G401 (cell line): ENCODE data around the gene LPAR1. TPM values are rescaled to one million over a fixed set of nuclear protein-coding genes. Genes with fewer than 3 reads are reported as not detected.
"Not testable (repeated sequence)": the region's sequence is repeated elsewhere in the genome, so short reads cannot be mapped to it uniquely, and the experiment has no call there.

ENCODE experiments used
- DNase-seq: peaks from one replicate; pipeline ENCODE4 v3.0.0-alpha.2; 2015; ENCODE audit warnings: low spot score
- in situ Hi-C: cut with HindIII; loops from 2 replicates; pipeline ENCODE4 v1.10.0; 2016; ENCODE audit warnings: low sequenced_read_pairs, mixed read lengths
- total RNA-seq: library from RNA; depleted of rRNA; stranded (reverse); fragments of >200 nt; shearing (Covaris generic); gene quantifications from 2 replicates; pipeline ENCODE4 v1.2.3, GENCODE V29; 2014

Gene LPAR1
- total RNA-seq, 1 experiment from 2014 or later: not detected

DNA sequence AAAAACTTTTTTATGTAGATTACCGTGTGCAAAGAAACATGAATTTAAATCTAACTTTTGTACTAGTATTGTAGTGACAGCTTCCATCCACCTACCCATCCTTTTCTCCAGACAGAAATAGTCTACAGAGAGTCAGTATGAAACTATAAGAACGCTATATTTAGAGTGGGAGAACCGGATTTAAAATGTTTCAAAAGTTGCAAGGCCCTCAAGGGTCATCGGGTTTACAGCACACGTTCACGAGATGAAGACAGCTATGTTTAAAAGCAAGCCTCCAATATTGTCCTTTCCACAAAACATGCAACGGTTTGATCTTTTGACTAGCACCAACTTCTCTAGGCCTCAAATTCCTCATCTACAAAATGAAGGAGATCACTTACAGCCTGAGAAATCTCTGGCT, 139.9 kb downstream of the LPAR1 start:
- in situ Hi-C loops: no loop called here
- no peak for DNase-seq

DNA sequence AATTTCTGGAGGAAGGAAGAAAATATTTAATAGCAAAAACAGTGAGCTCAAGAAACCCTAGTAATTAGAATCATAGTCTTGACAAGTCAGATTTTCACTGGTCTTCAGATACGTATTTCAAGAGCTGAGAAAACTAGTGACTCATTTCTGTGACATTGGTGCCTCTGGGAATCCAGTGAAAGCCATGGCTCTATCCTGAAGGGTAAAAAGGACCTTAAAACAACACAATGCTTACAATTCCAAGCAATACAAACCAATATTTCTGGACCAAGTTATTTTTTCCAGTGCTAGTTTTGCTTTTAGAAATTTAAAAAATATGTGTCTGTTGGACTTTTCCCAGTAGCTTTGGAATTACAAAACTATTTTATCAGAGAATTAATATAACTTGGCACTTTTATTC, 140.3 kb downstream of the LPAR1 start:
- DNase-seq: no peak
- in situ Hi-C loops: no loop called here

DNA sequence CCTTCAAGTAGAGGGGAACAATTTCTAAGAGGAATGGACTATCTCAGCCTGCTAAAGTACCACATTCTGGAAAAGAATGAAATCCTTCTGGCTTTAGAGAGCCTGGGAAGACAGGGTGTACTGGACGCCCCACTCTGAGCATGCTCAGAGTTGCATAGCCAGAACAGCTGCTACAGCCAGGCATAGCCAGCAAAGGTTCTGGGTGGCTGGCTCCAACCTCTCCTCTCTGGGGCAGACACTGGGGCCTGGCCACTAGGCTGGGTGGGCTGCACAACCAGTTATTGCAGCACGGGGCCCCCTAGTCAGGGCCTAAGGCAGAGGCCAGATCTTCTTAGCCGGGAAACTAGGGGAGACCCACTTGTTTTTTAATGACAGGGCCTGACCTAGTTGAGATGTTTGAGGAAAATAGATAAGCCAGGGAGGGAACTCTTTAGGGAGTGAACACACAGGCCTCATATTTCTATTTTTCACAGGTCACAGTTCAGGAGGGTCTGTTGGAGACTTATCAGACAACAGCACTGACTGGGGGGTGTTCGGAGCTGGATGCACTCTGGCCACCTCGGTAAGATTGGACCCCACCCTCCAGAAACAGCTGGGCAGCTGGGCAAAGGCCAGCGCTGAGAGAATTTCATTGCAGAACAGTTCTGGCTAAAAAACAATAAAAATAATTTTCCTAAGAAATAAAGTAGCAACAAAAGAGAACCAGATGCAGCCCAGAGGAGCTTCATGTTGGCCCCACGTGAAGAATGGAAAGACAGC, 142.9 kb downstream of the LPAR1 start:
- in situ Hi-C loops: no loop called here

DNA sequence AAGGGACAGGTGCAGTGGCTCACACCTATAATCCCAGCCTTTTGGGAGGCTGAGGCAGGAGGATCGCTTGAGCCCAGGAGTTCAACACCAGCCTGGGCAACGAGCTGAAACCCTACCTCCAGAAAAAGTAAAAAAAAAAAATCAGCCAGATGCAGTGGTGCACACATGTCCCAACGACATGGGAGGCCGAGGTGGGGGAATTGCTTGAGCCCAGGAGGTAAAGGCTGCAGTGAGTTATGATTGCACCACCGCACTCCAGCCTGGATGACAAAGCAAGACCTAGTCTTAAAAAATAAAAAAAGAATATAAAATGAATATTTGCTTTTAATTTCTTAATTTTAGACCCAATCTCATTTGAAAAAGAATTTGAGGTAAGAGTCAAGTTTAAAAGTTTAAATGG, 143.5 kb downstream of the LPAR1 start:
- no peak for DNase-seq
- in situ Hi-C loops: no loop called here

More for the DNA sequence above, 142.9 kb downstream of the LPAR1 start:
- no peak for DNase-seq

DNA sequence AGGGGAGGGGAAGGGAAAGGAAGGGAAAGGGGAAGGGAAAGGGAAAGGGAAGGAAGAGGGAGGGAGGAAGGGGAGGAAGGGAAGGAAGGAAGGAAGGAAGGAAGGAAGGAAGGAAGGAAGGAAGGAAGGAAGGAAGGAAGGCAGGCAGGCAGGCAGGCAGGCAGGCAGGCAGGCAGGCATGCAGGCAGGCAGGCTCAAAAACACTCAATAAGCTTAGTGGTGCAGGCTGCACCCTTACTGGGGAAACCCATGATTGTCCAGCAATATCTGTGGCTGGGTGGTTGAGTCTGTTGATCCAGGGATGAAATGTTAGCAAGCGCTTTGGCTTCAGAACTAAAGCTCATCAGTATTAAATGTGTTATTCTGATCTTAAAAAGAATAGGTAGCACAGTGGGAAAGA, 145.6 kb downstream of the LPAR1 start:
- in situ Hi-C loops: no loop called here

DNA sequence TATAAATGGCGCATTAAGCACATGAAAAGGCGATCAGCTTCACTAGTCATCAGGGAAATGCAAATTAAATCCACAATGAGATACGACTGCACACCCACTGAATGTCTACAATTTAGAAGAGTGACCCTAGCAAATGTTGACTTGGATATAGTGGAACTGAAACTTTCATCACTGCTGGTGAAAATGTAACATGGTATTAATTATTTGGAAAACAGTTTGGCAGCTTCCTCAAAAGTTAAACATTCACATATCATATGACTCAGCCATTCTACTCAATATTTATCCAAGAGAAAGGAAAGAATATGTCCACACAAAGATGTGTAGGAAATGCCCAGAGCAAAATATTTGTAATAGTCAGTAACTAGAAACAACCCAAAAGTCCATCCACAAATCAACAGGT, 146.5 kb downstream of the LPAR1 start:
- in situ Hi-C loops: no loop called here

More for the DNA sequence above, 145.6 kb downstream of the LPAR1 start:
- no peak for DNase-seq

DNA sequence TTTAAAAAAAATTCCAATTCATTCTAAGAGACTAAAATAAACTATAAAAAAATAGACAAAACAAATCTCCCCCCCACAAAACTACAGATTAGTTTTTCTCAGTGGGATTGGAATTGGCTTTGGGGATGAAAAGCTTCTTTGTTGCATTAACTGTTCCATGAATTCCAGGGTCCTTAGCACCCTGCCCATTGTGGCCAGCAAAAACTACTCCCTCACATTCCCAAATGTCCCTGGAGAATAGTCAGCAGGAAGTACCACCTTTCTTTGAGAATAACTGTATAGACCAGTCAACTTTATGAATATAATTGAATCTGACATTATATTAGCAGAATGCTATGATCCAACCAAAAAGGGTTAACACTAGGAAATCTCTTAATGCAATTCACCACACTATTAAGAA, 147.9 kb downstream of the LPAR1 start:
- no peak for DNase-seq
- in situ Hi-C loops: no loop called here

More for the DNA sequence above, 146.5 kb downstream of the LPAR1 start:
- DNase-seq: no peak

DNA sequence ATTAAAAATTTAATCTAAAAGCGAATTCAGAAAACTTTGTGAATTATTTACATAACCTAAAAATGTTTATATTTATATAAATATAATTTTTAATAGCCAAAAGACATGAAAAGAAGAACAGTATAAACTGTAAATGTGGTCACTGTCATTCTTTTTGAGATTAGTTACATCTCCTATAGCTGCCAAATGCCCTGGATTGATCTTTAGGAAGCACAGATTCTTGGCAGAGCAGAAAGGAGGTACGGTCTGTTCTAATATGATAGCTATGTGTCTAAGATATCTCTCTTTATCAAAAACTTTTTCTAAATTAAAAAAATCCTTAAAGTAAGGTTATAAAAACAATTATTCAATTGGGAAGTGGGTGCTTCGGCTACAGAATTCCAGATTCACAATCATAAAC, 151.0 kb downstream of the LPAR1 start:
- in situ Hi-C loops: no loop called here
- DNase-seq: no peak

DNA sequence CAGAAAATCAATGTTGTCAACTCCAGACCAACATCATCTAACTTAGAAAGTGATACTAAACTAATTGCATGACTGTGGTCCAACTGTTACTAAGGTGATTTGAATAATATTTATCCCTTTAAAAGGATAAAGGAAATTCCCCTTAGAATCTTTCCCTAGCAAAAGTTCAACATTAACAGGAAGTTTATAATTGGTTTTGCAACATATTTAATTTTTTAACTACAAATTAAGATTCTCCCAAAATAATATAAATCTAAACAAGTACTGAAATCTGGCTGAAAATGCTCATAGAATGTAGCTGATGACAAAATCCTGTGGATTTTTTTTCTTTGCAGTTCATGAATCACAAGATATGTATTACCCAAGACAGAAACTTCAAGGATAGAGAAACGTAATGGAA, 151.4 kb downstream of the LPAR1 start:
- no peak for DNase-seq
- in situ Hi-C loops: no loop called here

DNA sequence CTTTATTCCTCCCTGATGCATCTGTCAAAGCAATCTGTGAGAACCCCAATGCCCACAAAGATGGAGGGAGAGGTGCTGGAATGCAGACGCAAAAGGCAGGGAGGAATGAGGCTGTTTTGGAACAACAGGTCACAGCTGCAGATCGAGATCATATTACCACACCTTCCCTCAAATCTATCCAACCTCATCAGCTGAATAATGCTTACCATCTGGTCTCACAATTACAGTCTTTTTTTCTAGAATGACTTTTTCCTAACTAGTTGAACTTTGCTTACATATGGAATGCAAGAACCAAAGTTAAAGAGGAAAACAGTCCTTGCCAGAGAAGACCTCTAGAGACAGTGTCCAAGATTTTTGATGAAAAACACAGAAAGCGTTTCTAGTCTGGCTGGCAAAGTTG, 158.1 kb downstream of the LPAR1 start:
- in situ Hi-C loops: no loop called here
- DNase-seq: no peak

DNA sequence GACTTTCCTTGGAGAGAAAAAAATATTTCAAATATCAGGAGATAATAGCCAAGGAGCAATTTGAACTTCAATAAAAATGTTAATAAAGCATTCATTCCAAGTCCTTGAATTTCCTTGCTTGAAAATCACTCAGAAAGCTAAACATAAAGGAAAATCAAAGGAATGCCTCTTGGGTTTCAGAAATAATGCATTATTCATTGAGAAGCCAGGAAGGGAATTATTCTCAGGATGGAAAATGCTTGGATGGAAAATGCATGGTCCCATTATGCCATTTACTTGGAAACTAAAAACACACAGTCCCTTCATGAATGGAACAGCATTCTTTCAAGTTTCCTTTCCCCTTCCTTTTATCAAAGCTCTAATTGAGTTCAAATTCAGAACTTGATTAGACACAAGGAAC, 160.9 kb downstream of the LPAR1 start:
- in situ Hi-C loops: no loop called here
- DNase-seq: no peak

DNA sequence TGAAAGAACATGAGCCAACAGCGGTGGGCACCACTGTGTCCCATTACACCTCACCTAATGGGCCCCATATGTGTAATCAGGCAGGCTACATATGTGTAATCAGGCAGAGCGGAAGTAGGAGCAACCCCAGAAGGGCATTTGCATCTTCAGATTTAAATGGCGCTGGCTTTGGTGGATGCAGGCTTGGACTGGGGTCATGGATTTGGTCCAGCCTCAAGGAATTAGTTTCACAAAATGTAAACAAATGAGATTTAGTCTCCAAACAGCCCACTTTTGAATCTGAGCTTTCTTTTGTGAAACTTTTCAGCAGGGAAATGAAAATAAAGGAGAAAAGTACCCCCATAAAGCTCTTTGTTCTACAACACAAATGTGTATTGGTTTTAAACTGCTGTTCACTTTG, 161.3 kb downstream of the LPAR1 start:
- in situ Hi-C loops: no loop called here
- no peak for DNase-seq

DNA sequence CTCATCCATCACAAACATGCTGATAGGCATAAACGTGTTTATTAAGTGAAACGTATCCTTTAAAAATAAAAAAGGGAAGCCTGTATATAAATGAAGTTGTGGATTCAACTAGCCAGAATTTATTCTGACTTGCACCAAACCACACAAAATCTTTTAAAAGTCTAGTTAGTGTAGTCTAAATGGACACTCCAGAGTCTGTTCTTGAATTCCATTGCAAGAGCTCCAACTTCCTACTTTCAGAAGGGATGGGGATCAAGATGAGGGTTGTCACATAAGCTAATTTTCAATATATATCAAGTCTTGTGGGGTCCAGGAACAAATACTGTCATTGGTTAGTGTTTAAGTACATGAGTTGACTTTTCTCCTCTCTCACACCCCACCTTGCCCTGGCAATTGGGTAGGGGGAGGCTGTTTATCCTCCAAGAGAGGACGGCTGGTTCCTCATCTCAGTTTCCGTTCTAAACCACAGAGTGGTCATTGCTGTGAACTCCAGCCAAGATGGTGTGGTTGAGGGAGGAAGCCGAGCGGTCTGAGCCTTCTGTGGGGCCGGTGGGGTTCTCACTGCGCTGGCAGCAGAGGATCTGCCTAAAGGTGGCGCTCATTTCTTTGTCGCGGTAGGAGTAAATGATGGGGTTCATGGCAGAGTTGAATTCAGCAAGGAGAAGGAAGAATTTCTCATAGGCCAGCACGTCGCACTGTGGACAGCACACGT, 163.2 kb downstream of the LPAR1 start:
- no peak for DNase-seq
- in situ Hi-C loops: no loop called here

DNA sequence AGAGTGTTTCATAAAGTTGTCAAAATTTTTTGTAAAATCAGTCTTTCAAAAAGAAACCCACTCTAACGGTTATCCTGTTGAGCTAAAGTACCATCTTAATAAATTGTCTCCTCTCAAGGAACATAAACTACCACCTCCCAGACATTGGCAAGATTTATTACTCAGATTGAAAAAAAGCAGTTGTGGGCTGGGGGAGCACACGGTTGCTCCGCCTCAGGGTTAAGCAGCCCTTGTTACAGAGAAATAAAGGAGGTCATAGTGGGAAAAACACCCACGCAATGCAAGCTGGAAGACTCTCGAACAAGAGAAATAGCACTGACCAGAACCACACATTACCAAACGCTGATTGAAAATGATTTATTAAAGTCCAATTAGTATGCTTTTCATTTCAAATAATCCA, 165.3 kb downstream of the LPAR1 start:
- in situ Hi-C loops: no loop called here
- DNase-seq: no peak

DNA sequence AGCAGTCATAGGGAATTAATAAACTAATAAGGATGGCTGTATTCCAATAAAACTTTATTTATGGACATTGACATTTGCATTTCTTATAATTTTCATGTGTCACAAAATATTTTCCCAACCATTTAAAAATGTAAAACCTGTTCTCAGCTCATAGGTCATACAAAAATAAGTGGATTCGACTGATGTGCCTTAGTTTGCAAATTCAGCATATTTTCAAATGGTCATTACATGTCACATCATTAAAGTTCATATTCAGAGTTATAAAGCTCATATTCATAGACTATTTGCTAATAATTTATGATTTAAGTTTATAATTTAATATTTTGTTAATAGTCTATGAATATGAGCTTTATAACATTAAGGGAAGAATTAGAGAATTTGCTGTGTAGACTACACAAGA, 166.5 kb downstream of the LPAR1 start:
- DNase-seq: no peak
- in situ Hi-C loops: no loop called here

DNA sequence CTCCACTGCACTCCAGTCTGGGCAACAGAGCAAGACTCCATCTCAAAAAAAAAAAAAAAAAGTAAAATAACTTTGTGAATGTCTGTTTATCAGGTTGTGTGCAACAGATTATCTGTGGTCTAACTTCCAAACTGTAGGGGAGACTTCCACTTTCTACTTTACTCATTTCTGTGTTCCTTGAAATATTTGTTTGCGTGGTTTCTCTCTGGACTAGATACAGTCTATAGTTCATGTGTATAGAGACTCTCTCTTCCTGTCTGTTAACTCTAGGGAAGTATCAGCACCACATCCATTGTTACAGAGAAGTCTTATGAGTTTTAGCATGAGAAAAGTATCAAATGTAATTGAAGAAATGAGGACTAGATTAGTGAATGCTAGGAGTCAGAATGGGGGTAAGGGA, 168.3 kb downstream of the LPAR1 start:
- DNase-seq: no peak
- in situ Hi-C loops: no loop called here

DNA sequence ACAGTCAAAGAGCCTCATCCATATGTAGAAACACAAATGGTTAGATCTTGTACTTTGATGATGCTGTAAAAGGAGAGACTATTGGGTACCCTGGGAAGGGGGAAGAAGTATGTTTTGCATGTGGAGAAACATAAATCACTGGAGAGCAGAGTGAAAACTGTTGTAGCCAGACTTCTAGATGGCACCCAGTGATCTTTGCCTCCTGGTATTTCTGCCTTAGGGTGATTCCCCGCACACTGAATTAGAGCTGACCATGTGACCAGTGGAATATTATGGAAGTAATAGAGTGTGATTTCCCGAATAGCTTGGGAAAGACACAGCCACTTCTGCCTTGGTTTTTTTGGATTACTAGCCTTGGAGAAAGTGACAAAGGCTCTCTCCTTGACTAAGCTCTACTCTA, 174.3 kb downstream of the LPAR1 start:
- in situ Hi-C loops: no loop called here
- no peak for DNase-seq

DNA sequence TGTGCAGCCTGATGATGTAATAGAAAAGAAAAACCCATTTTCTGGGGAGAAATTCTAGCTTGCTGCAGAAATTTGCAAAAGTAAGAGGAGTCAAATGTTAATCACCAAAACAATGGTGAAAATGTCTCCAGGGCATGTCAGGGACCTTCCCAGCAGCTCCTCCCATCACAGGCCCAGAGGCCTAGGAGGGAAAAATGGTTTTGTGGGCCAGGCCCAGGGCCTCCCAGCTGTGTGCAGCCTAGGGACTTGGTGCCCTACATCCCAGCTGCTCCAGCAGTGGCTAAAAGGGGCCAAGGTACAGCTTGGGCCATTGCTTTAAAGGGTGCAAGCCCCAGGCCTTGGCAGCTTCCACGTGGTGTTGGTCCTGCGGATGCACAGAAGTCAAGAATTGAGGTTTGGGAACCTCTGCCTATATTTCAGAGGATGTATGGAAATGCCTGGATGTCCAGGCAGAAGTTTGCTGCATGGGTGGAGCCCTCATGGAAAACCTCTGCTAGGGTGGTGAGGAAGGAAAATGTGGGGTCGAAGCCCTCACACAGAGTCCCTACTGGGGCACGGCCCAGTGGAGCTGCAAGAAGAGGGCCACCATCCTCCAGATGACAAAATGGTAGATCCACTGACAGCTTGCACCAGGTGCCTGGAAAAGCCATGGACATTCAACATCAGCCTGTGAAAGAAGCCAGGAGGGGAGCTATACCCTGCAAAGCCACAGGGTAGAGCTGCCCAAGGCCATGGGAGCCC, 176.7 kb downstream of the LPAR1 start:
- DNase-seq, in situ Hi-C loops: not testable (repeated sequence)

DNA sequence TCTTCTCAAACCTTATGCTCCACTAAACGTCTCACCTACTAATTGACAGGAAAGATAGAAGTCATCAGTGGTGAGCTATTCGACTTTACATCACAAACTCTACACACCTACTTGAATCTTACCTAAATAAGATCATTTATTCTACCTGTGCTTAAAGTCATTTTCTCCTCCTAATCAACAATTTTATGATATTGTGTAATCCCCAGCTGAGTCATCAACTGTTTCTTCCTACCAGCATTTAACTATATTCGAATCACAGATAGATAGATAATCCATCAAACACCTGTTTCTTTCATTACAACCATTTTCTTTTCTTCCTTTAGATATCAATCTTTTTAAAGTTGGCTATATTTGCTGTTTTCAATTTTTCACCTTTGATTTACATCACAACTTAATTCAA, 181.5 kb downstream of the LPAR1 start:
- in situ Hi-C loops: no loop called here
- DNase-seq: no peak

DNA sequence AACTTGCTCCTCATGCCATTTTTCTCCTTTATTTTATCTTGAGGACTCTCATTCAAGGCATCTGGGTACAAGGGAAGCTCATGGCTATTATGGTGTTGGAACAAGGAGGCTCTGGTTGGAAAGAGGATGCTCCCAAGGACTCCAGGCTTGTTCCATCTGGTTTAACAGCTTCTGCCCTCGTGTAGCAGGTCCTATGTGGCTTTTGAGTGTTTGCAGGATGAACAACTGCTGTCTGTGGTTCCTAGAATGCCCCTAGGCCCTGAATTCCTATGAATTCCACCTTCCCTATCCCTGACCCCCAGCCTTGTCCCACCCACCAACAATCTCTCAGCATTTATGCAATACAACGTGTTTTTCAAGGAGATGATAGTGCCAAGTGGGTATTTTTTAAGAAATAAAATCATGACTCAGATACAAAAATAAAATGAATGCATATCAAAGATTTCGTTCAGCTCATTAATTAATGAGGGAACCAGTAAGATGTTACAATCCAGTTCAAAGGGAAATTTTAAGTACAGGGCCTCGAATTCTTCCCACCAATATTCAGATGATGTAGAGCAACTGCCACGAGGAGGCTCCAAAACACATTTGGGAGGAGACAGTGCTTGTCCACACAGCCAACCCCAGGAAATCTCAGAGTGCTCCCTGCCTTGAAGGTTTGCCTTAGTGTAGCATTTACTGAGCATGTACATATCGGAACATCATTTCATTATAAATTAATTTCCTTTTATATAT, 187.7 kb downstream of the LPAR1 start:
- DNase-seq: no peak
- in situ Hi-C loops: no loop called here
